ENCODE results near the gene TGFBR2.
A peak's percentile ranks its signal among the peaks of the same experiment; 100 is the strongest.

TGFBR2 gene

GRCh38 chr3:30676424-30677346, 70.3 kb downstream of the TGFBR2 start:
- DNase-seq, result no peak

GRCh38 chr3:30677347-30677685, 70.9 kb downstream of the TGFBR2 start:
- DNase-seq, result no peak

- no peak for DNase-seq
These were observed 72.6 kb downstream of the TGFBR2 start for GRCh38 chr3:30679045-30679444.

GRCh38 chr3:30680789-30681648, 74.6 kb downstream of the TGFBR2 start:
- DNase-seq, result no peak

GRCh38 chr3:30681649-30682211, 75.3 kb downstream of the TGFBR2 start:
- no peak for DNase-seq

- no peak for DNase-seq
These were observed 76.2 kb downstream of the TGFBR2 start for GRCh38 chr3:30682434-30683155.

- no peak for DNase-seq
These were observed 77.4 kb downstream of the TGFBR2 start for GRCh38 chr3:30683769-30684168.

- no peak for DNase-seq
These were observed 78.0 kb downstream of the TGFBR2 start for GRCh38 chr3:30684356-30684755.

- no peak for DNase-seq
These were observed 78.9 kb downstream of the TGFBR2 start for GRCh38 chr3:30685267-30685667.

- no peak for DNase-seq
These were observed 79.8 kb downstream of the TGFBR2 start for GRCh38 chr3:30686176-30686575.

- no peak for DNase-seq
These were observed 80.4 kb downstream of the TGFBR2 start for GRCh38 chr3:30686799-30687198.

- DNase-seq, result no peak
These were observed 81.6 kb downstream of the TGFBR2 start for GRCh38 chr3:30687930-30688570.

- no peak for DNase-seq
These were observed 82.6 kb downstream of the TGFBR2 start for GRCh38 chr3:30688776-30689641.

- no peak for DNase-seq
These were observed 83.8 kb downstream of the TGFBR2 start for GRCh38 chr3:30690199-30690598.

- DNase-seq, result no peak
These were observed 85.0 kb downstream of the TGFBR2 start for GRCh38 chr3:30691249-30691880.

- DNase-seq, result no peak
These were observed 85.5 kb downstream of the TGFBR2 start for GRCh38 chr3:30691944-30692343.

GRCh38 chr3:30692498-30693130, 86.2 kb downstream of the TGFBR2 start:
- no peak for DNase-seq

GRCh38 chr3:30693470-30694120, 87.2 kb downstream of the TGFBR2 start:
- DNase-seq, result peak; percentile 39

GRCh38 chr3:30694148-30694547, 87.7 kb downstream of the TGFBR2 start:
- no peak for DNase-seq

- DNase-seq, result no peak
These were observed 88.3 kb downstream of the TGFBR2 start for GRCh38 chr3:30694668-30695067.

Measured in NCI-H510A treated with DMSO at 0.1 percent for 48 hours (cell line).